ENCODE measurements around the gene THAP7.
A peak's percentile ranks its signal among the peaks of the same experiment; 100 is the strongest.

Gene THAP7

GRCh38 chr22:20964090-20964798, 37.7 kb downstream of the THAP7 start:
- TF ChIP-seq CTCF (conservative IDR thresholded peaks at IDR 0.05; ENCODE audit: control insufficient read depth, insufficient read depth, low read depth, low read length): no peak
- no peak overlapping the region for H3K4me3 ChIP-seq (ENCODE audit: control insufficient read depth, low read depth, low read length)
- DNase-seq (ENCODE audit: low read depth): no peak

- no peak for TF ChIP-seq CTCF (conservative IDR thresholded peaks at IDR 0.05; ENCODE audit: control insufficient read depth, insufficient read depth, low read depth, low read length)
- H3K4me3 ChIP-seq (ENCODE audit: control insufficient read depth, low read depth, low read length): no peak overlapping the region
- no peak for DNase-seq (ENCODE audit: low read depth)
Observed at GRCh38 chr22:20963201-20964052, 38.5 kb downstream of the THAP7 start.

- no peak for TF ChIP-seq CTCF (conservative IDR thresholded peaks at IDR 0.05; ENCODE audit: control insufficient read depth, insufficient read depth, low read depth, low read length)
- no peak for DNase-seq (ENCODE audit: low read depth)
- no peak overlapping the region for H3K4me3 ChIP-seq (ENCODE audit: control insufficient read depth, low read depth, low read length)
Observed at GRCh38 chr22:20962491-20962945, 39.4 kb downstream of the THAP7 start.

GRCh38 chr22:20960609-20961008, 41.3 kb downstream of the THAP7 start:
- TF ChIP-seq CTCF (conservative IDR thresholded peaks at IDR 0.05; ENCODE audit: control insufficient read depth, insufficient read depth, low read depth, low read length): no peak
- no peak for DNase-seq (ENCODE audit: low read depth)
- no peak overlapping the region for H3K4me3 ChIP-seq (ENCODE audit: control insufficient read depth, low read depth, low read length)

GRCh38 chr22:20959578-20960461, 42.1 kb downstream of the THAP7 start:
- TF ChIP-seq CTCF (conservative IDR thresholded peaks at IDR 0.05; ENCODE audit: control insufficient read depth, insufficient read depth, low read depth, low read length): no peak
- no peak overlapping the region for H3K4me3 ChIP-seq (ENCODE audit: control insufficient read depth, low read depth, low read length)
- no peak for DNase-seq (ENCODE audit: low read depth)

- no peak for TF ChIP-seq CTCF (conservative IDR thresholded peaks at IDR 0.05; ENCODE audit: control insufficient read depth, insufficient read depth, low read depth, low read length)
- peak overlapping the region; percentile 68 for H3K4me3 ChIP-seq (ENCODE audit: control insufficient read depth, low read depth, low read length)
- DNase-seq (ENCODE audit: low read depth): peak; percentile 31
Observed at GRCh38 chr22:20957683-20958431, 44.1 kb downstream of the THAP7 start.

Measured in fibroblast of mammary gland (primary cell).